ENCODE measurements around the gene EGF.

EGF gene

GRCh38 chr4:109994415-109994827 lies 81.7 kb downstream of the EGF start:
- no peak for DNase-seq

DNA sequence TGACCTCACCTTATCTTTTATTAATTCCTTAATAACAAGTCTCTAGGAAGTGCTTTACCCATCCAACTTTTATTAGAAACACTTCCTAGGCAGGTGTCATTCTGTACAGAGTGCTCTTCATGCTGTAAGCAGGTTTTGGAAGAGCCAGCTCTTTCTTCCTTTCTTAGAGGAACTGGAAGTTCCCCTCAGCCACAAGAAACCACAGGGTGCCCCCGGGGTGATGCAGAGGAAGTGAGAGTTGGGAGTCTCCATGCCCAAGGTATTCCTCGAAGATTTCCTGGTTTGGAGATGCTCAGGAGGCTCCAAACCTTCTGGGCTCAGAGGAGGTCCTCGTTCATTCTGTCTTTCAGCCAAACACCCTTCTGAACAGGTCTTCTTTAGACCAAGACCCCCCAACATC lies 83.8 kb downstream of the EGF start:
- ATAC-seq (no peak), DNase-seq (no peak)

More at GRCh38 chr4:109994415-109994827, 81.7 kb downstream of the EGF start:
- peak; percentile 78 for ATAC-seq

DNA sequence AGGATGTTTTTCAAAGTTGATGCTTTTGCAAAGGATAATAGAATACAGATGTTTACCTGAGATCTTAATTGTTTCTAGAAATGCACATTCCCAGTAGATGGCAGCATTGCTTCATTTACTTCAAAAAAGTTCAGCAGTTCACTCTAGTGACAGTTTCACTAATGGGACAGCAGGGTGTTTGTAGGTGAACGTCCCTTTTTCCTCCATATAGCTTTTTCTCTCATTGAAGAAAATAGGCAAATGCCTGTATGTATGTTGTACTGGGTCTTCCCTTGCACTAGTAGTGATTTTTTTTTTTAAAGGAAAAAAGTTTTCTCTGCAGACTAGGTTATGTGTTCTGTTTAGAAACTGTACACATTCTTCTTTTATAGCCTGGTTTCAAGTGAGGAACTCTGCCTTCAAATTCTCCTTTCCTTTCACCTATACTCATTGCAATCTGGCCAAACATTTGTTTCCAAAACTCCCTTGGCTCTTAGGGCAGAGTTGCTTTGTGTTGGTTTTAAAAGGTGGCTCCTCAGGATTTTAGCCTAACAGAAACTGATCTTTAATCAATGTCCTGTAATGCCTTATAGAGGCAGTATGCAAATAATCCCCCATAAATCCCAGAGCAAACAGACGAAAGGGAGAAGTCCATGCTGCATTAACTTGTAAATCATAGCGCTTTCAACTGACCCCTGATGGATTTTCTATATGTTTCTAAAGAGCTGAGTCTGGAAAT lies 86.3 kb downstream of the EGF start:
- no peak for ATAC-seq

GRCh38 chr4:109999585-109999912 lies 86.9 kb downstream of the EGF start:
- no peak for DNase-seq
- ATAC-seq, result no peak

More for the DNA sequence above, 86.3 kb downstream of the EGF start:
- DNase-seq, result no peak

DNA sequence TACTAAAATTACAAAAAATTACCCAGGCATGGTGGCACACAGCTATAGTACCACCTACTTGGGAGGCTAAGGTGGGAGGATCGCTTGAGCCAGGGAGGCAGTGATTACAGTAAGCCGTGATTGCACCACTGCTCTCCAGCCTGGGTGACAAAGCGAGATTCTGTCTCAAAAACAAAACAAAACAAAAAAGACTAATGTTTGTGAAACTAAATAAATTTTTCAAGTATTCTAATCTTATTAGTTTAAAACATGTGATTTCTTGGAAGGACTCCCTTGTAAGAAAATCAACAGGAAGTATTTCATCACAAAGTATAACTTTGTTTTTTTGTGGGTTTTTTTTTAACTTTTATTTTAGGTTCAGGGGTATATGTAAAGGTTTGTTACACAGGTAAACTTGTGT lies 89.6 kb downstream of the EGF start:
- ATAC-seq (no peak), DNase-seq (no peak)

DNA sequence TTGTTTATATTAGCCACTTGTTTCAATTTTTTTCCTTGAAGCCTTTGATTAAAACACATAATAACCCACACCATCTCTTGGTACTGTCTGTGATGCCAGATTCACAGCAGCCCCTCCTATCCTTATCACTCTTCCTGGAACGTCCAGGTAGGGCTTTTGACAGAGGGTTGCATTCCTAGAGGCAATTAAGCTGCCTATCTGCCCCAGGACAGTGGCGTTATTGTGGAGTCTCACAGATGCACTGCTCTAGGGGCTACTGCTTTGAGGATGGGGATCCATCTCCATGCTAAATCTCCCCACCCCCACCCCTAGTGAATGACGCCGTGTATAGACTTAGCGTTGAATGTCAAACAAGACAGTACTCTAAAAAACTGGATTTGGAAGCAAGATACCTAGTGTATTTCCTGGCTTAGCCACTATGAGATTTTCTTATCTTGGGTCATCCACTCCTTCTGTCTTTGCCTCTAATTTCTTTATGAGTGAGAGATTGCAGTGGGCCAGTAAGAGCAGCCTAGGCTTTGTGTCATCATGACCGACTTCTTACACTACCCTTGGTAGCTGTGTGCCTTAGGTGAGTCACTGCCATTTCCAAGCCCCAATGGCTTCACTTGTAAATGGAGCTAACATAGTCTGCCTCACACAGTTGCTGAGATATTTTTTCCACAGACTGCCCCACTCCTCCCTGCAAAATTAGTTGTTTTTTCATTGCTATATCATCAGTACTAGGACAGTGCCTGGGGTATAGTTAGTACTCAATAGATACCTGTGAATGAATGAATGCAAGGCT lies 90.9 kb downstream of the EGF start:
- no peak for DNase-seq
- peak; percentile 95 for ATAC-seq

GRCh38 chr4:110004556-110004955 lies 91.9 kb downstream of the EGF start:
- no peak for ATAC-seq
- no peak for DNase-seq

DNA sequence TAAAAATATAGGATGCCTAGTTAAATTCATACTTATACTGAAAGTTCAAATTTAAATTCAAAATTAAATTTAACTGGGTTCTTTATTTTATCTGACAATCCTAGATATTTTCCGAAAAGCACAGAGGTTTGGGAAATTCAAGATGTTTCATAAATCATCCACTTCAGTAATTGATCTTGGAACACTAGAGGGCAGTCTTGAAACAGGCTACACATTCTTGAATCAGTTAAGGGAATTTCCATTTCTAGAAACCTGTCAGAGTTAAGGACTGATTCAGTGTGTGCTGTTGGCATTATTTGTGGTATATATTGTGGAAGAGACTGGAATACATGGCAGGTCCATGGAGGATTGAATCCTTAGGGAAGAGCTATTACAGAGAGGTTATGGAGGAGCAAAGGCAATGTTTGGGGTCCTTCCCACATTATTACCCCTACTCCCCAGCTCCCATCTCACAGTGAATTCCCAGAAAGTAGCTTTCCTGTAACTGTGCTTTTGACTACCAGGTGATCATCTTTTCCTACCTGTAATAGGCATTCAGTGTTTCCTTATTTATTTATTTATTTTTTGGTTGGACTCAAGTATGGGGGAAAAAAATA lies 92.9 kb downstream of the EGF start:
- no peak for DNase-seq
- no peak for ATAC-seq

DNA sequence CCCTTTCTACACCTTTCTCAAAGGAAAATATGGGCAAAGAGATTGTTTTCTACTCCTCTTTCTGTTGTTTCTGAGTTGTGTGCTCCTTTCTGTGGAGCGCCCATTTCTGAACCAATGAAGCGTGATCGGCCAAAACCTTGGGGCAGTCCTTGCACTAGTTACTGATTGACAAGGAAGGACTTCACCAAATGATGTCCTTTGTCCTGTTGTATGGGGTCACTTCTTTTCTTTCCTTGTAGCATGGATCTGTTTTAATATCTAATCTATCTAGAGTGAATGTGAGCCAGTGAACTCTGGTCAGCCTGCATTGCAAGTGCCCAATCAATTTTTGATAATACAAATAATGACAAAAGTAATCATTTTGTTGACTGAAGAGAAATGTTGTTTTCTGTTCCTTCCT lies 94.5 kb downstream of the EGF start:
- ATAC-seq, result no peak
- DNase-seq, result no peak

DNA sequence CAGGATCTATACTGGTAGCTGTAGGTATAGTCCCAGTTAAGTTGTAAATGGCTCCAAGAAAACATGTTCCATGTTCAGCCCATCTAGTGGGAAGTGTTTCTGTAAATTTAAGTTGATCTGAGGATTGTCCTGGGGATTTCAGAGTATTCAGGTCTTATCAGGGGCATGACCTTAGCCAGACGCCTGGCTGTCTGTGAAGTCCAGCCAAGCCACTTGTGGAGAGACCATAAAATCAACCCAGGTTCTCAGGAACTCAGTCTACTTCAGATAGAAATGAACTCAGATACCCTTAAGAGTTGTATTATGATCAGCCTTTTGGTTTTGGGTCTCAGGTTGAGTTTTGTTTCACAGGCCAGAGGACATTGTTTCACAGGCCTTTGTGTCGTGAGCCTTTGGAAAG lies 95.9 kb downstream of the EGF start:
- ATAC-seq, result no peak
- DNase-seq, result no peak

DNA sequence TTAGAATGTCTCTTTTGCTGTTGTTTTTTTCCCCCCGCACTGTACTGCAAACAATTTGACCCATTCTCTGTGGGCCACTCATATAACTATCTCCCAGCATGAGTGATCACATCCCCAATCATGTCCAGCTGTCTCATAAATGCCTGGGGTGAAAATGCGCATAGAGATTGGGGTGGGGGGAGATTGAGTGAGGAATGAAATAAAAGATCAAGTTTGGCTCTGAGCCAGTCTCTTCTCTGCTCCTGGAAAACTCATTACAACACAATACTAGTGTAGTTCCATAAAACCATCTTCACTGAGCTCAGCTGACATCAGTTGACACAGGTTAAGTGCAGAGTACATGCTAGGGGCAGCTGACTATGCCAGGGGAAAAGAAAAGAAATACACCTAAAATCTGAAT lies 96.9 kb downstream of the EGF start:
- ATAC-seq, result no peak
- DNase-seq, result no peak

DNA sequence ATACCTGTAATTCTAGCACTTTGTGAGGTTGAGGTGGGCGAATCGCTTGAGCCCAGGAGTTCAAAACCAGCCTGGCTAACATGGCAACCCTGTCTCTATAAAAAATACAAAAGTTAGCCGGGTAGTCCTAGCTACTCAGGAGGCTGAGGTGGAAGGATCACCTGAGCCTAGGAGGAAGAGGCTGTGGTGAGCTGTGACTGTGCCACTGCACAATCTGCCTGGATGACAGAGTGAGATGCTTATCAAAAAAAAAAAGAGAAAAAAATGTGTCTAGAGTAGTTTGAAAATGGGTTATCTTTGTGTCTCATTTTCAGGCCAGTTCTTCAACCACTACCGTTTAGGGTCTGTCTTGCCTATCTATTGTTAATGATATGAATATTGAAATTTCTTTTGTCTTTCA lies 98.1 kb downstream of the EGF start:
- ATAC-seq (no peak), DNase-seq (no peak)

GRCh38 chr4:110012917-110013316 lies 100.2 kb downstream of the EGF start:
- no peak for DNase-seq
- ATAC-seq, result no peak

GRCh38 chr4:110014233-110014632 lies 101.5 kb downstream of the EGF start:
- no peak for DNase-seq
- ATAC-seq, result no peak

DNA sequence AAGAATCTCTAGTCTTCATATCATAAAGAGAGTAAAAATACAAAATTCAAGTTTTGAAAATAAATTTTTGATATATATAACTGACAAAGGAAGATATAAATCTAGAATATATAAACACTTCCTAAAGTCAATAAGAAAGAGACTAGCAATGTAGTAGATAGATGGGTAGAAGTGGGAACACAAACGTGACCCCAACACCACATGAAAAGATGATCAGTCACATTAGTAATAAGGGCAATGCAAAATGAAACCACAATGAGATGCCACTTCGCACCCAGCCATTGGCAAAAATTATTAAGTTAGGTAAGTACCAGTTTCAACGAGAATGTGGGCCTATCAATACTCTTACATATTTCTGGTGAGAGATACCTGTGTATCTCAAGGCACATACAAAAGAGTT lies 106.5 kb downstream of the EGF start:
- no peak for DNase-seq
- ATAC-seq, result peak; percentile 61

DNA sequence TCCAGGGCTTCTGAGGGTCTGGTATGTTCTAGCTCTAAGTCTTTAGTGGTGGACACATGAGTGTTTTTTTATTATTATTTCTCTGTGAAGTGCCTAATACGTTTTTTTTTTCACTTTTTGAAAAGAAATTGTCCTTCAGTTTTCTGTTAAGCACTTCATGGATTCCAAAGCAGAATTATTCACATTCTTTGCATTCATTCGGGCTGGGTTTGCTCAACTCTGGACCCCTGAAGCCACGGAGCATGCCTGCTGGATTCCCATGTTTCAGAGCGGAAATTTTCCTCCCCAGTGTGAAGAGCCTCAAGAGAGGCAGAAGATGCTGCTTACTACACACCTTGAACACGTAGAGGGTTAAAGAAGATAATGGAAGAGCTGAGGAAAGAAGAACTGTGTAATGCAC lies 107.5 kb downstream of the EGF start:
- no peak for ATAC-seq
- DNase-seq, result no peak

GRCh38 chr4:110020646-110021443 lies 108.2 kb downstream of the EGF start:
- ATAC-seq, result peak; percentile 81

GRCh38 chr4:110022457-110022856 lies 109.8 kb downstream of the EGF start:
- DNase-seq, result no peak
- ATAC-seq, result no peak

More at GRCh38 chr4:110020646-110021443, 108.2 kb downstream of the EGF start:
- no peak for DNase-seq

DNA sequence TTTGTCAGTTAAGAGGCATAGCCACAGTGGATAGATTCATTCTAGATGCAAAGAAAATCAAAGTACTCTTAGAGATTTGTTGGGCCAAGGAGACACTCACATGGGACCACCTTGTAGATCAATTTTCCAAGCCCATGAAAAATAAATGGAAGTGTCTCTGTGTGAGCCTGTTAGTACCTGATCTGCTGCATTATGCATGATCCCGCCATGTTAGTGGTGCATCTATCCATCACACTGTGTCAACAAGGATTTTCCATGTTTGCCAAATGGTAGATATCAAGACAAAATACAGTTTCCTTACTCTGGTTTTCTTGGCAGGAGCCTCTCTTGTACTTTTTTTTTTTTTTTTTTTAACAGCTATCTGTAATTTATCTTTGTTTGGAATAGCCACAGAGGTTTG lies 112.4 kb downstream of the EGF start:
- no peak for ATAC-seq
- DNase-seq, result no peak

DNA sequence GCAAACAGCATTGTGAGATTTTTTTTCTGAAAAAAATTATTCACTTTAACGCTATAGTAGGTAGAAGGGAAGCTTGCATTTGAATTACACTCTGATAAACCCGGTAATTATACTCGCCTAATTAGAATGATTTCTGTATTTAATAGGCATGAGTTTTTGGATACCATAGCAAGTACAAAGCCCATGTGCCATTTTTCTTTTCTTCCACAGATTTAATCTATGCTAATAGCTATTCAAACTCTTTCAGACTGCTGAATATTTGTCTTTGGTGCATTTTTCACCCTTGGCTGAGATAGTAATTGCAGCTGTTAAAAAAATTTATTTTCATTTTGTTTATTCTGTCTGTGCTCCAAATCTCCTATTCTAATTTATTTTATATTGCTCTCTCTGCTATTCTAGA lies 113.0 kb downstream of the EGF start:
- no peak for DNase-seq
- no peak for ATAC-seq

DNA sequence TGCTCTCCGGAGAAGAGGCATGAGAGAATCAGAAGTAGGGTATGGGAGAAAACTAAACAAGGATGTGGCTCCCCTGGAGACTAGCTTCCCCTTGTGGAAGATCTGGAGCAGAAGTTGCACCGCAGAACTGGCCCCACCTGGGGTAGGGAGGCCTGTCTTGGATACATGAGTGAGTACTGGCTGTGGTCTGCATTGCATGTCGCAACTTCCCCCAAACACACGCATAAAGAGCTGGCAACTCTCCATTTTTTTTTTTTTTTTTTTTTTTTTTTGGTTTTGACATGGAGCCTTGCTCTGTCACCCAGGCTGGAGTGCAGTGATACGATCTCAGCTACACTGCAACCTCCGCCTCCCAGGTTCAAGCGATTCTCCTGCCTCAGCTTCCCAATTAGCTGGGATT lies 119.9 kb downstream of the EGF start:
- ATAC-seq (no peak), DNase-seq (no peak)

DNA sequence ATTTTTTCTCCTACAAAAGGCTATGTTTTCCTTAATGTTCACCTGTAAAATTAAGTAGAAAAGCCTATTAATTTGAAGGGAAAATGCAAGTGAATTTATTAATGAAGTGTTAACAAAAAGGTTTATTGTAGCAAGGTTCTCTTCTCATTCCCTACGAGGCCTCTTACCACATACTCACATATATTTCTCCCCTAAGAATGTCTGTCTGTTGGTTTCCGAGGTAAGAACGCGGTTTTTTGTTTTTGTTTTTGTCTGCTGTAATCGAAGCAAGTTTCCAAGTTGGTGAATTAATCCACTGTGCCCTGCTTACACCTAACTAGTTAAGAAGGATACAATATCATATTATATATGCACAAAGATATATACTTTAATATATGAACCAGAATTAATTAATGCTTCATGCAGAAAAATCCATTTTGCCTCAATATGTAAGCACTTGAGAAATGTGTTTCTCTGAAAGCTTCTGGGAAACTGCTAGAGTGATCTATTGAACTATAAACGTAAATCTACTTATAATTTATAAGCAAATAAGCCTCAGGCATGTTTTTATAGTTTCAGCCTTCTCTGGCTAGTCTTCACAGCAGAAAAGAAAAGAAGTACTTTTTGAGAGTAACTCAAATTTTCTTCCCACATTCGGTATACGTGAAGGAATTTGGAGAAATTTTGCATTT lies 120.8 kb downstream of the EGF start:
- no peak for ATAC-seq

More for the DNA sequence above, 120.8 kb downstream of the EGF start:
- DNase-seq, result no peak
